GM19043 (cell line): ENCODE data around the gene GUSB.

Experiments
- ATAC-seq: cut with Tn5 transposase; IDR thresholded peaks from one replicate; pipeline ENCODE4 v1.9.1; 2021; ENCODE audit warnings: low read depth; ENCODE audit not compliant: unreplicated experiment

Gene GUSB

DNA sequence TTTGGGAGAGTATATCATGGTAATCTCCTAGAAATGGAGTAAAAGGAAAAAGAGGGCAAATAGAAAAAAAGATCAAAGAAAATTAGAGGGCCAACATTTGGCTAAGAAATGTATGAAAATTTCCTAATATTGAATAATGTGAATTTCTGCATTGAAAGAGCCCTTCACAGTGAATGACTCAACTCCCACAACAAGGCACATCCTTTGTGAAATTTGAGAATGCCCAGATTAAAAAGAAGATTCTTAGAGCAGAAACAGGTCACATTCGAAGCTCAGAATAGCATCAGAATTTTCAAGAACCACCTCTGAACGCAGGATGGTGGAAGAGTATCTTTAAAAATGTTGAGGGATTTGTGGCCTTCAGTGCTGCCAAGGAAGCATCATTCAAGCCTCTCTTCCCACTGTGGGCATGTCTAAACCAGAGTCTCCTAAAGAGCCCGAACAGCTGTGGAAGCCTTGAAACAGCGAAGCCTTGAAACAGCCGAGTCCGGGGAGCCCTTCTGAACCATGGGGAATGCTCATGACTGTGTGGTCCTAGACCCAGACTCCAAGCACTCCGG is 43.6 kb downstream of the GUSB start:
- ATAC-seq = no peak

DNA sequence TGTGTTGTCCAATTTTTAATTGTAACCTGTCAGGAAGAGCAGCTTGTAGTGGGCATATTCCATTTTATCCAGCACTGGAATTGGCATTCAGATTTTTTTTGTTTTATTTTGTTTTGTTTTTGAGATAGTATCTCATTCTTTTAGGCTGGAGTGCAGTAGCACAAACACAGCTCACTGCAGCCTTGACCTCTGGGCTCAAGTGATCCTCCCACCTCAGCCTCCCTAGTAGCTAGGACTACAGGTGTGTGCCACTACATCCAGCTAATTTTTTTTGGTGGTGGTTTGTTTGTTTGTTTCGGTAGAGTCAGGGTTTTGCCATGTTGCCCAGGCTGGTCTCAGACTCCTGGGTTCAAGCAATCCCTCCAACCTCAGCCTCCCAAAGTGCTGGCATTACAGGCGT is 44.7 kb downstream of the GUSB start:
- no peak for ATAC-seq

DNA sequence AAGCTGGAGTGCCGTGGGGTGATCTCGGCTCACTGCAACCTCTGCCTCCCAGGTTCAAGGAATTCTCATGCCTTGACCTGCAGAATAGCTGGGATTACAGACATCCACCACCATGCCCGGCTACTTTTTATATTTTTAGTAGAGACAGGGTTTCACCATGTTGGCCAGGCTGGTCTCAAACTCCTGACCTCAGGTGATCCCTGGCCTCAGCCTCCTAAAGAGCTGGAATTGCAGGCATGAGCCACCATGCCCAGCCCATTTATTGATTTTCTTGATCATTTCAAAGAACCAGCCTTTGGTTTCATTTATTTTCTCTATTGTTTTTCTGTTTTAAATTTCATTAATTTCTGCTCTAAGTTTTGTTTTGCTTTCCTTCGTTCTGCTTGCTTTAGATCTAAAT is 50.3 kb downstream of the GUSB start:
- no peak for ATAC-seq

DNA sequence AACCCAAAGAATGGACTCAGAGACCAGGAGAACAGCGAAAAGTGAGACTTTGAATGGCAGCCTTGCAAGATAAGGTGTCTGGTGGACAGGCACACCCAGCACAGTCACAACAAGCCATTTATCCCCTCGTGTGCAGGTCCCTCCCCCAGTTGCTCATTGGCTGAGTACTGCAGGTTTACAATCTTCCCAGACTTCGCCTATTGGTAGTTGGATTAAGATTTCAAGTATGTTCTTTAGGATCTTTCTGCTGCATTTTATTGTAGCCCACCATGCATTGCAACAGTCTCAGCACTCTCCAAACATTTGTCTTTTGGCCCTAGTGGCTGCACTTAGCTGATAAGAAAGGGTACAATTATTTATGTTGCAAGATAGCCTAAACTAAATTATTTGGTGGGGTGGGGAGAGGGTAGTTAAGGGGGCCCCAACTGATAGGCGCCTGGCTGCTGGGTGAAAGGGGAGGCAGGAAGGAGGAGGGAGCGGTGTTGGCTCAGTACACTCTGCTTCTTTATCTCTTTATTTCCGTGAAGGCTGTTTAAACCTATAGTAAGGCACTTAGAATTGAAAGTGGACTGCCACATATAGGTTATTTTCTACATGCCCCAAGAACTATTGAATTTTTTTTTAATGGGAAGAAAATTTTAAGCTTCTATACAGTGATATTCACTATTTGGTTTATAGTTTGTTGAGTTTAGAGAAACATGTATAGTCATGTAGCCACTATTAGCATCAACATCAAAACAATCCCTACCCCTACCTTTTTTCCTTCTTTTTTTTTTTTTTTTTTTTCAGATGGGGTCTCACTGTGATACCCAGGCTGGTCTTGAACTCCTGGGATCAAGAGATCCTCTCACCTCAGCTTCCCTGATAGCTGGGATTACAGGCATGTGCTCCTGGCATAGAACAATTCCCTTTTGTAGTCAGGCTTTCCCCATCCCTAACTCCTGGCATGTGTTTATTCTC is 54.2 kb downstream of the GUSB start:
- no peak for ATAC-seq

DNA sequence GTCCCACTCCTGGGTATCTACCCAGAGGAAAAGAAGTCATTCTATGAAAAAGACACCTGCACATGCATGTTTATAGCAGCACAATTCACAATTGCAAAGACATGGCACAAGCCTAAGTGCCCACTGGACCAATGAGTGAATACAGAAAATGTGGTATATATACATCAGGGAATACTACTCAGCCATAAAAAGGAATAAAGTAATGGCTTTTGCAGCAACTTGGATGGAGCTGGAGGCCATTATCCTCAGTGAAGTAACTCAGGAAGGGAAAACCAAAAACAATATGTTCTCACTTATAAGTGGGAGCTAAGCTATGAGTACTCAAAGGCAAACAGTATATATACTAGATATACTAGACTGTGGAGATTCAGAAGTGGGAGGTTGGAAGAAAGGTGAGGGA is 55.4 kb downstream of the GUSB start:
- ATAC-seq = no peak

DNA sequence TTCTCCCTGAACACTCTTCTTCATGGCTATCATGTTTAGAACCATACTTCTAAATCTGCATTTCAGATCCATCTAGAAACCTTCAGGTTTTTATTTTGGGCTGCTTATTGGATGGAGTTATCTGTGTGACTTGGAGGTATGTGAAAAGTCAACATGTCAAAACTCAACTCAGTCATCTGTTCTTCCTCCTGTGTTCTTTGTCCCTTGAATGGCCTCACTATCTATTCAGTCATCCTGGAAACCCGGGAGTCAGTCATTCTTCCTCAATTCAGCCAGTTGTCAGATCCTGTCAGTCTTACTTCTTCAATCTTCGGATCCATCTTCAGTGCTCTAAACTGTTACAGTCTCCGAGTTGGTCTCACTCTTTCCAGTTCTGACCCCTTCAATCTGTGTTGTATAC is 57.0 kb downstream of the GUSB start:
- ATAC-seq = no peak

DNA sequence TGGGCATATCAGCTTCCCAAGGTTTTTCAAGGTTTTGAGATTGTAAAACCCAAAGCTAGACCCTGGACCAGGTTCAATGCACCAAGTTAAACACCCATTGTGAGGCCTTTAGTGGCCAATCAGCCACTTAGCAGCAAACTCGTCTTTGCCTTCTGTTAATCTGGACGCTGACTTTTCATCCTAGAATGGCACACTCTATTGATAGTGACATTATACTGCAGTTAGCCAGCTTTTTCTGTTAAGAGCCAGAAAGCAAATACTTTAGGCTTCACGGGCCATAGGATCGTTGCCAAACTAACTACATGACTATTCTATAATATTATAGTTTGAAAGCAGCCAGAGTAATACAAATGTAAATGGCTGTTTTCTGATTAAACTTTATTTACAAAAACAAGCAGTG is 57.8 kb downstream of the GUSB start:
- ATAC-seq = no peak

DNA sequence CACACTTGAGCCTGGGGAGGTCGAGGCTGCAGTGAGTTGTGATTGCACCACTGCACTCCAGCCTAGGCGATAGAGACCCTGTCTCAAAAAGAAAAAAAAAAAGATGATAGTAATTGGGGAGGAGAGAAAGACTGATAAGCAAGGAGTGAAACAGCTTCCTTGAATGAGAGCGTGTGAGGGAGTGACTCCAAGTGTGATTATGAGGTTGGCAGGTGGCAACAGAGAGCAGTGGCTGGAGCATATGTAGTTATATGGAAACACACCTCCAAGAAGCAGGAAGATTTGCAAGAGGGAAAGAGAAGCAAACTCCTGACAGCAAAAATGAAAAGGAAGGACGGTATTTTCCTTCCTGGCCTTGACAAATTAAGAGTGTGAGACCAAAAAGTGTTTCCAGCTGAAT is 58.7 kb downstream of the GUSB start:
- no peak for ATAC-seq

DNA sequence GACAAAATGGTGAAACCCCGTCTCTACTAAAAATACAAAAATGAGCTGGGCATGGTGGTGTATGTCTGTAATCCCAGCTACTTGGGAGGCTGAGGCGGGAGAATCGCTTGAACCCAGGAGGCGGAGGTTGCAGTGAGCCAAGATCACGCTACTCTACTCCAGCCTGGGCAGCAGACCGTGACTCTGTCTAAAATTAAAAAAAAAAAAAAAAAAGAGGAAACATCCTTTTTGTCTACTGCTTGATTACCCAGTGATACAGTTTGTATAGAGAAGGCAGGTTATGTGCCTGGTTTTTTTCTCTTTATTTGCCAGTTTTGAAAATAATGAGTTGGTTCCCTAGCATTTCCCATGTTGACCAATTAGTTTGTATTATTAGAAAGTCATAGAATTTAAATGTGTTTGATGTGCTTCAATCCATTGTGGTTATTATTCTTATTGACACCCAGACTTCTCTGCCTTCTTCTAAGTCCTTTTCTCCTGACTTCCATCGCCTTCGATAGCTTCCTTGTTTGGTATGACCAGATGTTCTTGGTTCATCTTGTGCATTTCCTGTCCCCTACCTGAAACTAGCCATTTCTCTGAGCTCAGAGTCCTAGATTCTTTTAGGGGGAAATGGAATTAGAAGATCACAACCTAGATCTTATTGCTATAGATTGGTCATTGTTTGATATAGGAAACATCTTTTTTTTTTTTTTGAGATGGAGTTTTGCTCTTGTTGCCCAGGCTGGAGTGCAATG is 65.9 kb downstream of the GUSB start:
- no peak for ATAC-seq

DNA sequence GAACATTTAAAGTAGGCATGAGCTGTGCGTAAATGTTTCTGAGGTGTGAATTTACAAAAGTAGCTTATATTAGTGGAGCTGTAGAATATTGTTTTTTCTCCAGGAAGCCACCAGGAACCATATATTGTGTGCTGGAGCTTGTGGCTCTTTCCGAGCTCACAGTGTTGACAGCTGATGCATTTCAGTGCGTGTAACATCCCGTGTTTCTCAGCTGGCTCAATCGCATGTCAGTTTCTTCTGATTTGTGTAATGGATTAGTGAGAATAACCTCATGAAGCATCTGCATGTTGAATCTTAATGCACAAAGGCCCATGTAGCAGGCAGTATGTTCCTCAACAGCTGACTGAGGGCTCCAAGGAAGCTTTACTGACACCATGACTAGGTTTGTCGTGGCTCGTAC is 69.8 kb downstream of the GUSB start:
- ATAC-seq = no peak
